ENCODE results near the gene OR10A4. TPM values are rescaled to one million over a fixed set of nuclear protein-coding genes. Genes with fewer than 3 reads are reported as not detected.
"Not testable (repeated sequence)": the region's sequence is repeated elsewhere in the genome, so short reads cannot be mapped to it uniquely, and the experiment has no call there.

Gene OR10A4
- total and polyA plus RNA-seq, 10 donors, result not detected

DNA sequence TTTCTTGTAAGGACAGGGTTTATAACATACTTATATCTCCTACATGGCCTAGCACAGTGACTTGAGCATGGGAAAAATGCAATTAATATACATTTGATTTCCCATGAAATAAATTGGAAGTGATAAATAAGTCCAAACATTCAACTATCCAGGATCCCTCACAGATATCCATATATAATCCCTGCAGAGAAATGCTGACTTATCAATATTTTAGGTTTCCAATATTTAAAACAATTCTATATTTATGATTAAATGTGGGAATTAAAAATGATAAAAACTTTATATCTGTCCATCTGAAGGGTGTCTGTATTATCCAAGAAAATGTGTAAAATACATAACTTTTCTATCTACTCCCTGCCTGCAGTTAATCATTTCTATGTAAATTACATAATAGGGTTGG is 6.3 kb downstream of the OR10A4 start:
- intact Hi-C loops (cut with DNase I; ENCODE audit: low total_unique reads), result no loop called here
- Histone ChIP-seq H3K27ac (no peak overlapping the region), H3K9me3 (peaks cover 0 to 3% (median 2%) of the 10 kb centered on the region in 8 donors), H3K27me3 (replicated peaks in 1 of 7) (no peaks in the 10 kb centered on the region), H3K4me1 (no peaks in the 10 kb centered on the region), H3K36me3 (no peaks in the 10 kb centered on the region), H3K4me3 (no peak overlapping the region)
- DNase-seq, result no peak
- TF ChIP-seq POLR2AphosphoS5 (IDR thresholded peaks at IDR 0.05) (no peak), POLR2A (IDR thresholded peaks at IDR 0.05) (no peak)

DNA sequence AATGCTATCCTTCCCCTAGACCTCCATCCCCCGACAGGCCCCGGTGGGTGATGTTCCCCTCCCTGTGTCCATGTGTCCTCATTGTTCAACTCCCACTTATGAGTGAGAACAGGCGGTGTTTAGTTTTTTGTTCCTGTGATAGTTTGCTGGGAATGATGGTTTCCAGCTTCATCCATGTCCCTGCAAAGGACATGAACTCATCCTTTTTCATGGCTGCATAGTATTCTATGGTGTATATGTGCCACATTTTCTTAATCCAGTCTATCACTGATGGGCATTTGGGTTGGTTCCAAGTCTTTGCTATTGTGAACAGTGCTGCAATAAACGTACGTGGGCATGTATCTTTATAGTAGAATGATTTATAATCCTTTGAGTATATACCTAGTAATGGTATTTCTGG is 11.3 kb downstream of the OR10A4 start:
- intact Hi-C loops (cut with DNase I; ENCODE audit: low total_unique reads); H3K4me1 ChIP-seq; H3K27me3 ChIP-seq (replicated peaks in 1 of 7); H3K36me3 ChIP-seq; H3K4me3 ChIP-seq; H3K27ac ChIP-seq; DNase-seq: not testable (repeated sequence)
- 81 to 99% (median 93%) methylated on average over 5 of the region's 5 CpGs for WGBS, 5 donors
- peaks cover 0 to 19% (median 11%) of the 10 kb centered on the region in 8 donors for H3K9me3 ChIP-seq

DNA sequence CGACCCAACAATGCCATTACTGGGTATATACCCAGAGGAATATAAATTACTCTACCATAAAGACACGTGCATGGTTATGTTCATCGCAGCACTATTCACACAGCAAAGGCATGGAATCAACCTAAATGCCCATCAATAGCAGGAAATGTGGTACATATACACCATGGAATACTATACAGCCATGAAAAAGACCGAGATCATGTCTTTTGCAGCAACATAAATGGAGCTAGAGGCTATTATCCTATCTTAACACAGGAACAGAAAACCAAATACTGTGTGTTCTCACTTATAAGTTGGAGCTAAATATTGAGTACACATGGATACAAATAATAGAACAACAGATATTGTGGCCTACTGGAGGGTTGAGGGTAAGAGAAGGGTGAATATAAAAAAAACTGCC is 12.4 kb downstream of the OR10A4 start:
- intact Hi-C loops (cut with DNase I; ENCODE audit: low total_unique reads), result no loop called here
- 81 to 90% (median 84%) methylated on average over 4 of the region's 4 CpGs for WGBS, 5 donors
- no peaks in the 10 kb centered on the region for H3K4me1 ChIP-seq

DNA sequence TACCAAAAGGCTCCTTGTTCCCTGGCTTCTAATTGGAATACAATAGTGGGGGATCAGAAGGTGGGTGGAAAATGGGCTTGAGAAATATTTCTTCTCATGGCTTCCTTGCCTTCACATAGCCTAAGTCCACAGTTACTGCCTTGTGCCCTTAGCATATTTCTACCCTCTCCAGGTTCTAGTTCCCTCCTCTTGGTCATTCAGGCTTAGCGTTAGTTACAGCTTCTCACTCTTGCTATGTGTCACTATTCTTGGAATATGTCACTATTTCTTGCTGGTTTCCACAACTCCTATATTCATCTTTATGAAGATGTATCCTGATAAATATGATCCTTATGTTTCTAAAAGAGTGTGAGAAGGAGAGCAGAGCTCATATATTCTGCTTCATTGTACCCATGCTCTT is 13.4 kb downstream of the OR10A4 start:
- intact Hi-C loops (cut with DNase I; ENCODE audit: low total_unique reads), result no loop called here
- WGBS, 5 donors, result 65 to 83% (median 69%) methylated on average over 1 of the region's 1 CpG
- no peak overlapping the region for H3K27ac ChIP-seq
- no peaks in the 10 kb centered on the region for H3K36me3 ChIP-seq
- no peaks in the 10 kb centered on the region for H3K27me3 ChIP-seq (replicated peaks in 1 of 7)
- peaks cover 0 to 19% (median 11%) of the 10 kb centered on the region in 8 donors for H3K9me3 ChIP-seq
- H3K4me1 ChIP-seq, result no peaks in the 10 kb centered on the region
- no peak for DNase-seq
- TF ChIP-seq POLR2A (IDR thresholded peaks at IDR 0.05) (no peak), POLR2AphosphoS5 (IDR thresholded peaks at IDR 0.05) (no peak)
- TF ChIP-seq, protein P1, sequence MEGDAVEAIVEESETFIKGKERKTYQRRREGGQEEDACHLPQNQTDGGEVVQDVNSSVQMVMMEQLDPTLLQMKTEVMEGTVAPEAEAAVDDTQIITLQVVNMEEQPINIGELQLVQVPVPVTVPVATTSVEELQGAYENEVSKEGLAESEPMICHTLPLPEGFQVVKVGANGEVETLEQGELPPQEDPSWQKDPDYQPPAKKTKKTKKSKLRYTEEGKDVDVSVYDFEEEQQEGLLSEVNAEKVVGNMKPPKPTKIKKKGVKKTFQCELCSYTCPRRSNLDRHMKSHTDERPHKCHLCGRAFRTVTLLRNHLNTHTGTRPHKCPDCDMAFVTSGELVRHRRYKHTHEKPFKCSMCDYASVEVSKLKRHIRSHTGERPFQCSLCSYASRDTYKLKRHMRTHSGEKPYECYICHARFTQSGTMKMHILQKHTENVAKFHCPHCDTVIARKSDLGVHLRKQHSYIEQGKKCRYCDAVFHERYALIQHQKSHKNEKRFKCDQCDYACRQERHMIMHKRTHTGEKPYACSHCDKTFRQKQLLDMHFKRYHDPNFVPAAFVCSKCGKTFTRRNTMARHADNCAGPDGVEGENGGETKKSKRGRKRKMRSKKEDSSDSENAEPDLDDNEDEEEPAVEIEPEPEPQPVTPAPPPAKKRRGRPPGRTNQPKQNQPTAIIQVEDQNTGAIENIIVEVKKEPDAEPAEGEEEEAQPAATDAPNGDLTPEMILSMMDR (IDR thresholded peaks at IDR 0.05 in 8 of 11, conservative IDR thresholded peaks at IDR 0.05 in 3 of 11), result no peak
- H3K4me3 ChIP-seq, result no peak overlapping the region

More for the DNA sequence above, 12.4 kb downstream of the OR10A4 start:
- no peak for DNase-seq
- TF ChIP-seq POLR2A (IDR thresholded peaks at IDR 0.05) (no peak), POLR2AphosphoS5 (IDR thresholded peaks at IDR 0.05) (no peak)
- TF ChIP-seq, protein P1 (IDR thresholded peaks at IDR 0.05 in 8 of 11, conservative IDR thresholded peaks at IDR 0.05 in 3 of 11), result no peak
- H3K27ac ChIP-seq, result no peak overlapping the region
- H3K27me3 ChIP-seq (replicated peaks in 1 of 7), result no peaks in the 10 kb centered on the region
- H3K4me3 ChIP-seq, result no peak overlapping the region
- H3K36me3 ChIP-seq, result no peaks in the 10 kb centered on the region
- H3K9me3 ChIP-seq, result peaks cover 0 to 19% (median 11%) of the 10 kb centered on the region in 8 donors

DNA sequence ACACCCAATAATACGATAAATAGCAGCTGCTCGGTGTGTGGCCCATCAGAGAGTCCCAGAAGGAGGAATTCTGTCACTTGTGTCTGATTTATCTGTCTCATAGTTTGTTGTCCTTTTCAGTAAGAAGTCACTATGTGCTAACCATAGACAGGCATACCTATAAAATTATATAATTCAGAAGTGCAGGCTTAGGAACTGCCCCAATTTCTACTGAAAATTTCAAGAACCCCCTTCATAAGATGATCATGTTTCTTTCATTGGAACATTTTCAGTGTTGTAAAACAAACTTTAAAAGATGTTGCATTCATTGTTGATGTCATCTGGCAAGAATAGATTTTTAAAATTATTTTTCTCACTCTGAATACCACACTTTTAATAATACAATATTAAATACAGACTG is 16.0 kb downstream of the OR10A4 start, which contains the start of gene OR2D2:
TSS of gene OR2D2 (minus strand) at position 101 of the 400 bp plus-strand sequence. CDS start at position 101, 0 bp downstream.
- DNase-seq, result no peak
- Histone ChIP-seq H3K9me3 (peaks cover 0 to 19% (median 11%) of the 10 kb centered on the region in 8 donors), H3K36me3 (no peaks in the 10 kb centered on the region), H3K27ac (no peak within 1 kb of the TSS), H3K4me1 (no peaks in the 10 kb centered on the region), H3K4me3 (no peak within 1 kb of the TSS), H3K27me3 (replicated peaks in 1 of 7) (no peaks in the 10 kb centered on the region)
- intact Hi-C loops (cut with DNase I; ENCODE audit: low total_unique reads), result no loop called here
- TF ChIP-seq, protein P1 (IDR thresholded peaks at IDR 0.05 in 8 of 11, conservative IDR thresholded peaks at IDR 0.05 in 3 of 11), result no peak
- TF ChIP-seq POLR2A (IDR thresholded peaks at IDR 0.05) (no peak), POLR2AphosphoS5 (IDR thresholded peaks at IDR 0.05) (no peak)
- WGBS, 5 donors, result 84 to 96% (median 86%) methylated on average over 2 of the region's 2 CpGs

Measured in spleen (tissue), 11 donors.